Measurements from ENCODE around the gene UBB.
"Not testable (repeated sequence)": the region's sequence is repeated elsewhere in the genome, so short reads cannot be mapped to it uniquely, and the experiment has no call there.

UBB gene

GRCh38 chr17:16383772-16384287 is 2.9 kb downstream of the UBB start:
- H3K4me3 ChIP-seq (ENCODE audit: low read depth, low read length), result no peak overlapping the region
- TF ChIP-seq CTCF (conservative IDR thresholded peaks at IDR 0.05; ENCODE audit: low read depth, low read length), result no peak
- no peak for DNase-seq (ENCODE audit: low read depth)

- no peak overlapping the region for H3K4me3 ChIP-seq (ENCODE audit: low read depth, low read length)
- no peak for DNase-seq (ENCODE audit: low read depth)
- no peak for TF ChIP-seq CTCF (conservative IDR thresholded peaks at IDR 0.05; ENCODE audit: low read depth, low read length)
Observed at GRCh38 chr17:16384557-16384956, 3.7 kb downstream of the UBB start.

- not testable (repeated sequence) for DNase-seq (ENCODE audit: low read depth); H3K4me3 ChIP-seq (ENCODE audit: low read depth, low read length)
Observed at GRCh38 chr17:16386126-16386507, 5.2 kb downstream of the UBB start.

- TF ChIP-seq CTCF (conservative IDR thresholded peaks at IDR 0.05; ENCODE audit: low read depth, low read length), result no peak
- no peak overlapping the region for H3K4me3 ChIP-seq (ENCODE audit: low read depth, low read length)
- no peak for DNase-seq (ENCODE audit: low read depth)
Observed at GRCh38 chr17:16391451-16391850, 10.6 kb downstream of the UBB start.

GRCh38 chr17:16392491-16392890 is 11.6 kb downstream of the UBB start:
- H3K4me3 ChIP-seq (ENCODE audit: low read depth, low read length); DNase-seq (ENCODE audit: low read depth): not testable (repeated sequence)

- DNase-seq (ENCODE audit: low read depth), result not testable (repeated sequence)
Observed at GRCh38 chr17:16395887-16396286, 15.0 kb downstream of the UBB start.

GRCh38 chr17:16396693-16397092 is 15.8 kb downstream of the UBB start:
- not testable (repeated sequence) for H3K4me3 ChIP-seq (ENCODE audit: low read depth, low read length); DNase-seq (ENCODE audit: low read depth)

More at GRCh38 chr17:16395887-16396286, 15.0 kb downstream of the UBB start:
- H3K4me3 ChIP-seq (ENCODE audit: low read depth, low read length), result not testable (repeated sequence)

- no peak overlapping the region for H3K4me3 ChIP-seq (ENCODE audit: low read depth, low read length)
- no peak for TF ChIP-seq CTCF (conservative IDR thresholded peaks at IDR 0.05; ENCODE audit: low read depth, low read length)
- no peak for DNase-seq (ENCODE audit: low read depth)
Observed at GRCh38 chr17:16398270-16399267, 17.7 kb downstream of the UBB start.

GRCh38 chr17:16403847-16404246 is 23.0 kb downstream of the UBB start:
- not testable (repeated sequence) for DNase-seq (ENCODE audit: low read depth); H3K4me3 ChIP-seq (ENCODE audit: low read depth, low read length)
